Measurements from ENCODE around the gene PLSCR3.

The PLSCR3 gene

GRCh38 chr17:7426203-7426863 is 32.0 kb upstream of the PLSCR3 start:
- no peak for ATAC-seq

DNA sequence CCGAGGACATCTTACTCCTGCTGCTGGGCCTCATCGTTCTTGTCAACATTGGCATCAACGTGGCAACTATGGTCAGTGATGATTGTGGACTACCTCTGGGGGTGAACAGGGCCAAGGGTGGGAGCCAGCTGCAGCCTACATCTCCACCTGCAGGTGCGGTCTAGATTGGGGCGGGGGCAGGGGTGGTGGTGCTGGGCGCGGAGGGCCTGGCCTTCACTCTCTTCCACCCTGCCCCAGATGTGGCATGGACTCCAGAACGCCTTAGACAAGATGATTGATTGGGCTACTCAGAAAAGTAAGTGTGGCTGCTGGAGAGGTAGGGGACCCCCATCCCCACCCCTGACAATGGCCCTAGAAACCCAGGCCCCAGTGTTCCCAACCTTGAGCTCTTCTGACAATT is 31.4 kb upstream of the PLSCR3 start:
- ATAC-seq: no peak

GRCh38 chr17:7425316-7425715 is 31.0 kb upstream of the PLSCR3 start, which contains the start of gene SPEM2:
SPEM2 (plus strand) TSS chr17:7425616; CDS start chr17:7425689, 73 bp downstream.
- ATAC-seq: no peak

DNA sequence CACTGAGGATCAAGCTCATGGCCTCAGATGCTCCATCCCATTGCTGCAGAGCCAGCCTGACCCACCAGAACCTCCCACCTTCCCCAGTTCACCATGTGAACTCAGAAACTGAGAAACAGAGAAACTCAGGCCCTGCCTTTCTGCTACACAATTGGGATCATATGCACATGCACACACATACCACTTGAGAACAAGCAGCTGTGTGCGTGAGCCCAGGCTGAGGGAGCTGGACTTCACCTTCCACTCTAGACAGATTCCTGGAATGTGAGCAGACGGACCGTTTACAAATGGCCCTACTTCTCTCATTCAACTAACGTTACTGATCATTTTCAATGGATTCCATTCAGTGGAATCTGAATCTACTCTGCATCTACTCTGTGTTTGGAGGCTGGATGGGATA is 29.4 kb upstream of the PLSCR3 start:
- no peak for ATAC-seq

DNA sequence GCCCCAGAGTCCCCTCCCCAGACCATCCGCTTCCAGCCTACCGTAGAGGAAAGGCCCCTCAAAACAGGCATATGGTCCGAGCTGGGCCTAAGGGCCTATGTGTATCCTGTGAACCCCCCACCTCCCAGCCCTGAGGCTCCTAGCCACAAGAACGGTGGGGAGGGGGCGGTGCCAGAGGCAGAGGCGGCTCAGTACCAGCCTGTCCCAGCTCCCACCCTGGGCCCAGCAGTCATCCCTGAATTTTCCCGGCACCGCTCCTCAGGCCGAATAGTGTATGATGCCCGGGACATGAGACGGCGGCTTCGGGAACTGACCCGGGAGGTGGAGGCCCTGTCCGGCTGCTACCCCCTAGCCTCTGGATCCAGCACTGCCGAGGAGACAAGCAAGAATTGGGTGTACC is 26.9 kb upstream of the PLSCR3 start:
- no peak for ATAC-seq

DNA sequence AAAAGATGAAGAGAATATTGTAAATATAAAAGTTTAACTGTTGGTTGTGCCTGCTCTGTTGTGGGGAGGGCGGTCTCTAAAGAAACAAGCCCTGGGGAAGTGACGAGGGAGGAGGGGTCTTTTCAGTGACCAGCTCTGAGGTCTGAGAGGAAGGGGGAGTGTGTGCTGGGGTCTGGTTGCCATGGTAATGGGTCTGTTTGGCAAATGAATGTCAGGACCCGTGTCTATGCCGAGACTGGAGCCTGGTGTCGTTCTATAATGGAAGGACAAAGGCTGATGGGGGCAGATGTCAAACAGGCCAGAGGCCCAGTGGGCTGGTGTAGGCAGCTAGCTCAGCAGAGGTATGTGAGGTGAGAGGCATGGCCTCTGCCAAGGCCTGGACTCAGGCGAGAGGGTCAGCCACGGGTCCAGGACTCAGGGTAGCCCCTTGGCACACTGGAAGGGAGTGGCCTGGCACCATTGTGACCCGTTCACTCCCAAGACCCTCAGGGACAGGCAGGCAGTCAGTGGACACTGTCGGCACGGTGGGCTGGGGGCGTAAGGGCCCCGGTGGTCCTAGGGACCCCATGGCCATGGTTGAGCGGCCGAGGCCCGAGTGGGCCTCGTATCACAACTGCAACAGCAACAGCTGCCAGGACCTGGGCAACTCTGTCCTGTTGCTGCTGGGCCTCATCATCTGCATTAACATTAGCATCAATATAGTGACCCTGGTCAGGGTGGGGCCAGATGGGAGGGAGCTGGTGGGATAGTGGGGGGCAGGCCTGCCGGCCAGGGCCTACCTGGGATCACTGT is 25.7 kb upstream of the PLSCR3 start, which contains the start of gene SPEM1:
TSS of gene SPEM1 (plus strand) at position 506 of the 792 bp plus-strand sequence. CDS start at position 567, 61 bp downstream.
- no peak for ATAC-seq

DNA sequence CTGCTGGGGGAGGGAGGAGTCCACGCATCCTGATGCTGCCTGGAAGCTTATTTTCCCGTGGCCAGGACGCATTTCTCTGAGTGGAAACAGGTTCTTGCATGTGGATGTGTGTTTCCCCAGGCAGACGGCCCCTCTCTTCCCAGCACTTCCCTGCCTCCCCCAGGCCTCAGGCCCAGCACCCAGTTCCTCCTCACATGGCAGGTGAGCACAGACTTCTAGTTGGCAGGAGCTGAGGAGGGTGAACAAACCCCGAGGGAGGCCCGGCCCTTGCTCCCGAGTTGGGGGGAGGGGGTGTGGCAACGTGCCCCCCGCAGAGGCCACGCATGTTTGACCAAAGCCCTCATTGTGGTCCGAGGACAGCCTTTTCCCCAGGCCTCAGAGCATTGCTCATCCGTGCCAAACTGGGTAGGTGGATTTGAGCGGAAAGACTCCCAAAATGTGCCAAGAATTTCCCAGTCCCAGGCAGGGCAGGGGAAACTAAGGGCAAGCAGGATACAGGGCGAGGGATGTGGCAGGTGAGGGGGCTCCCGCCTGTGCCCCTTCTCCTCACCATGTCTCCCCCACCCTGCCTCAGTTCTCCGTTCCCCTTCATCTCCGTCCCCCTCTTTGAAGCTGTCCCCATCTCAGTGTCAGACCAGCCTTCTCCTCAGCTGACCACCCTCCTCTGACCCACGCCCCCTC is 24.3 kb upstream of the PLSCR3 start:
- no peak for ATAC-seq

DNA sequence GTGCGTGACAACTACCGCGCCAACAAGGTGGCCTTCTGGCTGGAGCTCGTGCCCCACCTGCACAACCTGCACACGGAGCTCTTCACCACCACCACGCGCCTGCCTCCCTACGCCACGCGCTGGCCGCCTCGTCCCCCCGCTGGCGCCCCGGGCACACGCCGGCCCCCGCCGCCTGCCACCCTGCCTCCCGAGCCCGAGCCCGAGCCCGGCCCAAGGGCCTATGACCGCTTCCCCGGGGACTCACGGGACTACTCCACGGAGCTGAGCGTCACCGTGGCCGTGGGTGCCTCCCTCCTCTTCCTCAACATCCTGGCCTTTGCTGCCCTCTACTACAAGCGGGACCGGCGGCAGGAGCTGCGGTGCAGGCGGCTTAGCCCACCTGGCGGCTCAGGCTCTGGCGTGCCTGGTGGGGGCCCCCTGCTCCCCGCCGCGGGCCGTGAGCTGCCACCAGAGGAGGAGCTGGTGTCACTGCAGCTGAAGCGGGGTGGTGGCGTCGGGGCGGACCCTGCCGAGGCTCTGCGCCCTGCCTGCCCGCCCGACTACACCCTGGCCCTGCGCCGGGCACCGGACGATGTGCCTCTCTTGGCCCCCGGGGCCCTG is 22.8 kb upstream of the PLSCR3 start:
- no peak for ATAC-seq

GRCh38 chr17:7416323-7416722 is 22.0 kb upstream of the PLSCR3 start:
- no peak for ATAC-seq

- ATAC-seq: no peak
Observed at GRCh38 chr17:7415784-7416183, 21.5 kb upstream of the PLSCR3 start.

DNA sequence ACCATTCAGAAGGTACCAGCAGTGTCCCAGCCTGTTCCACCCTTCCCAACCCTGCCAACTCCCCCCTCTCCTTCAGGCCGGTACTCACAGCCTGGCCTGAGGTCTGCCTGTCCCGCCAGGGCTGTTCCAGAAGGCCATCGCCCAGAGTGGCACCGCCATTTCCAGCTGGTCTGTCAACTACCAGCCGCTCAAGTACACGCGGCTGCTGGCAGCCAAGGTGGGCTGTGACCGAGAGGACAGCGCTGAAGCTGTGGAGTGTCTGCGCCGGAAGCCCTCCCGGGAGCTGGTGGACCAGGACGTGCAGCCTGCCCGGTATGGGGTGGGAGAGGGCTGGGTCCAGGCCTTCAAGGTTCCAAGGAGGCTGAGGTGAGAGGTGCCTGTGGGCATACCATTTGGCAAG is 20.5 kb upstream of the PLSCR3 start:
- no peak for ATAC-seq

DNA sequence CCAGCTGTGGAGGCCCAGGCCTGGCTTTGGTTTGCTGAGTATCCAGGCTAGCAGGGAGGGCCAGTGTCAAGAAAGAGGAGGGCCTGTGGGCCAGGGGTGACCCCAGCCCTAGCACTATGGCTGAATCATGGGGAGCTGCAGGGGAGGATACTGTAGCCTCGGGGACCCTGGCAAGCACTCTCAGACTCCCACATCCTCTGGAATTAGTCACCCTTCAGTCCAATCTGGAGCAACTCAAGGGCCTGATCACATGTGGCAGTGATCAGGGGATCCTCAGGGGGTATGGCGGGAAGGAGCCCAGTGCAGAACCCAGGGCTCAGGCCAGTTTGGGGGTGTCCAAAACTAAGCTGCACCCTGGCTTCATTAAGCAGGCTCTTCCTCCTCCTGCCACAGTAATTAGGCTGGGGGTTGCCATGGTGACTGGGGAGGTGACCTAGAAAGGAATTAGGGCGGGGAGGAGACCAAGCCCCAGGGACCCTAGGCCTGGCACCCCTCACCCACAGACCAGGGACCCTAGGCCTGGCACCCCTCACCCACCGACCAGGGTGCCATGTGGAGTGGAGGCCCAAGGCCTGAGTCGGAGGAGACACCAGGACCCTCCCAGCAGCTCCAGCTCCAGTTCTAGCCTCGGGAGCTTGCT is 19.1 kb upstream of the PLSCR3 start:
- ATAC-seq: no peak

GRCh38 chr17:7411427-7411750 is 17.1 kb upstream of the PLSCR3 start:
- ATAC-seq: no peak

DNA sequence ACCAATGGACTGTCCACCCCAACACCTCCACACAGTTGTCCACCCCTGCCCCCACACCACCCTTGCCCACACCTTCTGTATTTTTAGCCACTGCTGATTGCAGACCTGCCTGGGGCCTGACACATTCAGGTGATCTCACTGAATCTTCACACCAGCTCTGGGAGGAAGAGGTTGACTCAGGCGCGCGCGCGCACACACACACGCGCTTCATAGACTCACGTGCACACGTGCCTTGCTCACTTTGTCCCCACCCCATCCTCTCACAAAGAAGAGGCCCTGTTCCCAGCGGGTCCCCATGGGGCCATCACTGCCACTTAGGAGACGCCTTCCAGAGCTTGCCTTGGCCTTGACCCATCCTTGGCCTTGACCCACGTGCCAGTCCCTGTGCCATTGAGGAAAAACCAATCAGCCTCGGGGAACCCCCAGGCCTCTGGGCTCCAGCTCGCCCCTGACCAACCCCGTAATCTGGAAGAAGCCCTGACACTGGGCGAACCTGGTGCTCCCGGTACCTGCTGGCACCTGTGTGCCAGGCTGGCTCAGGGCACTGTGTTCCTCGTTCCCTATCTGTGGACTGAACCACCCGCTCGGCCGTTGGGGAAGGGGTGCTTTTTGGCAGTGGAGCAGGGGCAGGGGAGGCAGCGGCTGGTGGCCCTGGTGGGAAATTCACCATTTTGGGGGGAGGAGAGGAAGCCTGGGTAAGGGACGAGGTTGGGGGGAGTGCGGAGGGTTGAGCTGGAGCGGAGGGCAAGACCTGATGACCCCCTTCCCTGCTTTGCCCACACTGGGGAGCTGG is 16.5 kb upstream of the PLSCR3 start:
- no peak for ATAC-seq

- no peak for ATAC-seq
Observed at GRCh38 chr17:7409716-7410115, 15.4 kb upstream of the PLSCR3 start.

GRCh38 chr17:7408863-7409262 is 14.5 kb upstream of the PLSCR3 start:
- no peak for ATAC-seq

- ATAC-seq: no peak
Observed at GRCh38 chr17:7408252-7408727, 14.0 kb upstream of the PLSCR3 start.

DNA sequence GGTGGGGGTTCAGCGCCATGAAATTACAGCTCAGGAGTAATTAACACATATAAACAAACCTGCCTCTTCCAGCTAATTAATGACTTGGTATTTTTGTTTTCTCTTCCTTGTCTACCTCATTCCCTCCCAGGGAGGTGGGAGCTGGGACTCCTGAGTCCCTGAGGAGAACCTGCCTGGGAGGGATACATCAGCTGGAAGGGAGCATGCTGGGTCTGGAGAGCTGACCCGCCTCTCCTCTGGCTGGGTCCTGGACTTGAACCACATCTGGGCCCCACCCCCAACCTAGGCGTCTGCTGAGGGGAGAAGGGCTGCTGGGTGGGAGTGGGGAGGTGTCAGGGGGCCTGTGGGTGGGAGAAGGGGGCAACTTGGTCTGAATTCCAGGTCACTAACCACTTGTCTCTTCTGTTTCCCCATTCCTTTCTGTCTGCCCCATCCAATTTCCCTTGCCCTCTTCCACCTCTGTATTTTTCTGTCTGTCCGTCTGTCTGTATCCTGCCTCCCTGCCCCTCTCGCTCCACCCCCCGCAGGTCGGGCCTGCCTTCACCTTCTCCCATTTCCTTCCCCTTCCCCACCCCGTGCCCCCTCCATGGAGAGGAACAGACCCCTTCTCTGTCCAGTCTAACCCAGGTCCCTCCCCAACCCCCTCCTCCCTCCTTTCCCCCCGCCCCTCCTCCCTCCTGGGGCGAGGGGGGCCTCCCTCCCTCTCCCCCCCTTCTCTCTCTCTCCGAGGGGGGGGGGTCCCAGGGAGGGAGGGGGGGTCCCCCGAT is 13.3 kb upstream of the PLSCR3 start, which contains the start of gene NLGN2:
TSS of gene NLGN2 (plus strand) at position 361 of the 767 bp plus-strand sequence. CDS start 411 bp downstream, outside the sequence.
- no peak for ATAC-seq

GRCh38 chr17:7407082-7407481 is 12.8 kb upstream of the PLSCR3 start:
- no peak for ATAC-seq

GRCh38 chr17:7406235-7406825 is 12.0 kb upstream of the PLSCR3 start:
- ATAC-seq: no peak
